Measurements from ENCODE around the gene TUNAR.

DNA sequence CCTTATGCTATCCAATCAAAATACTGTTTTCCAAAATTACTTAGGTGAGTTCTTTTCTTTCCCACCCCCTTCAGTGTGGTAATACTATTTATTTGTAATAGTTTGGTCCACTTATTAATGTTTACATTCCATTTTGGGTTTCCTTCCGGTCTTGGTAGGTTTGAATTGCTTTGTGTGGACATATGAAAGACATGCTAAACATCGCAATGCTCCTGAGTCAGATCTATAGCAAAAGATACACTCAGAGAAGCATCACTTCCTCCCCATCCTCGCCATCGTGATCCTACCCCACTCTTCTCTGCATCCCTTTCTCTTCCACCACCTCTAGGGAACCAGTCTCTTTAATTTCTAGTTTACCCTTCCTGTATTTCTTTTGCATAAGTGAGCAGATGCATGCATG, 30.0 kb downstream of the TUNAR start:
- no peak for TF ChIP-seq CTCF (IDR thresholded peaks at IDR 0.05)
- TF ChIP-seq POLR2A (IDR thresholded peaks at IDR 0.05) = no peak
